A673 (cell line): ENCODE results near the gene ACVRL1. TPM values are rescaled to one million over a fixed set of nuclear protein-coding genes. Genes with fewer than 3 reads are reported as not detected.

ENCODE experiments used
- BruUV-seq: library from RNA; stranded (reverse); fragments of 400-500 nt; replicated peaks from 2 replicates; lab custom pipeline; 2021; lab: Mats Ljungman, UMichigan
- CTCF ChIA-PET: fragments of 300-600 bp; sonication (Branson Sonifier 250); formaldehyde crosslinking; loops from one replicate; lab custom pipeline; 2022; ENCODE audit warnings: antibody characterized with exemption; lab: Charles Lee
- POLR2A ChIA-PET: fragments of 300-600 bp; sonication (Branson Sonifier 250); formaldehyde crosslinking; loops from one replicate; lab custom pipeline; 2022; ENCODE audit warnings: antibody characterized with exemption; ENCODE audit not compliant: low non-redundant PET; lab: Charles Lee
- DNase-seq: peaks from one replicate; pipeline ENCODE4 v3.0.0-alpha.2; 2015; ENCODE audit warnings: low spot score
- H3K27ac ChIP-seq: fragments of 200-600 bp; sonication (generic); 2 replicates; pipeline ENCODE4 v1.5.1; 2016; ENCODE audit warnings: mixed run types, low read depth, mild to moderate bottlenecking, mixed read lengths, antibody characterized with exemption, low read length; ENCODE audit not compliant: poor library complexity, severe bottlenecking
- H3K27me3 ChIP-seq: fragments of 200-600 bp; sonication (generic); replicated peaks from 2 replicates; pipeline ENCODE4 v1.6.1; 2017; ENCODE audit warnings: mixed run types, low read depth, mild to moderate bottlenecking, mixed read lengths, antibody characterized with exemption, low read length; ENCODE audit not compliant: insufficient read depth, poor library complexity
- H3K36me3 ChIP-seq: fragments of 200-600 bp; sonication (generic); 2 replicates; pipeline ENCODE4 v1.6.1; 2016; ENCODE audit warnings: mixed run types, mild to moderate bottlenecking, mixed read lengths, antibody characterized with exemption, low read length; ENCODE audit not compliant: insufficient read depth, poor library complexity, severe bottlenecking
- H3K4me1 ChIP-seq: fragments of 200-600 bp; sonication (generic); 2 replicates; pipeline ENCODE4 v1.6.1; 2017; ENCODE audit warnings: mixed run types, mild to moderate bottlenecking, mixed read lengths, antibody characterized with exemption, low read length; ENCODE audit not compliant: insufficient read depth, poor library complexity, severe bottlenecking
- H3K4me3 ChIP-seq: fragments of 200-600 bp; sonication (generic); 2 replicates; pipeline ENCODE4 v1.5.1; 2016; ENCODE audit warnings: low read depth, mixed run types, mild to moderate bottlenecking, mixed read lengths, low read length; ENCODE audit not compliant: poor library complexity, severe bottlenecking
- H3K9me3 ChIP-seq: fragments of 200-600 bp; sonication (generic); 2 replicates; pipeline ENCODE4 v1.6.1; 2016; ENCODE audit warnings: mixed run types, low read depth, mild to moderate bottlenecking, mixed read lengths, antibody characterized with exemption, low read length; ENCODE audit not compliant: poor library complexity, severe bottlenecking
- CTCF ChIP-seq: fragments of 300-800, 200-600 bp; sonication (generic); conservative IDR thresholded peaks from 2 replicates; pipeline ENCODE4 v1.5.1; 2017; ENCODE audit warnings: low read depth, mild to moderate bottlenecking, antibody characterized with exemption, low read length, moderate library complexity, mixed read lengths
- EZH2 ChIP-seq: fragments of 200-600 bp; sonication (generic); IDR thresholded peaks from 2 replicates; pipeline ENCODE4 v1.6.1; 2017; ENCODE audit warnings: borderline replicate concordance, low read depth, mild to moderate bottlenecking, mixed read lengths, antibody characterized with exemption, low read length; ENCODE audit not compliant: poor library complexity, severe bottlenecking
- intact Hi-C: fragments of 100-400 bp; cut with micrococcal nuclease; formaldehyde crosslinking; loops from one replicate; pipeline ENCODE4 v1.10.0; 2022; ENCODE audit not compliant: unreplicated experiment
- total RNA-seq: library from RNA; stranded (reverse); gene quantifications from 2 replicates; pipeline ENCODE4 v1.2.3, GENCODE V29; 2021

ACVRL1 gene
- total RNA-seq, 1 experiment from 2014 or later = 0.17 TPM

DNA sequence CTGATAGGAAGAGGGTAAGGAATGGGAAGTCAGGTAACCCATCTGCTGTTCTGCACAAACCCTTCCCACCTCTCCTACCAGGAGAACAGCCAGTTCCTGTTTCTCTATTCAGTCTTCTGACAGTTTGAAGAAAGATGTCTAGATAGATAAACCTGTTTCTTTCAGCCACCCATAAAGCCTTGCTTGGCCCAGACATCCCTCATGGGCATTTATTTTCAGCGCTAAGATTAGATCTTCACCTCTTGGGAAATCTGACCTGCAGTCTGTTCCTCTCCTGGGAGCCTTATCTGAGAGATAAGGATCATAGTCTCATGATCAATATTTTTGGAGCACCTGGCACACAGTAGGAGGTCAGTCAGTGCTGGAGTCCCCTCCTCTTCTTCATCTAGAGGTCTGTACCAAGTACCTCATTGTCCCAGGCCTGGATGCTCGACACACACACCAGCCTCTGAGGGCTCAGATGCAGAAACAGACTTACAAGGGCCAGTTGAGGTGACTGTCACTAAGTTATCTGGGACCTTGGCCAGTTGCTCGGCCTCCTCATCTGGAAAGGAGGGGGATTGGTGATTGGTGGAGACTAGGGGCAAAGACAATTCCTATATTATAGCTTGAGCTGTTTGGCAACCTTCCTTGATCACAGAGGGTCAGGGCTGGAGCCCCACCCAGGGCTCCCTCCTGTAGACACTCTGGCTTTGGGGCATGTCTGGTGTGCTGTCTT is 18.2 kb downstream of the ACVRL1 start:
- TF ChIP-seq EZH2 = no peak
- no peak for TF ChIP-seq CTCF
- Histone ChIP-seq H3K4me1 (no peaks in the 10 kb centered on the region), H3K9me3 (no peaks in the 10 kb centered on the region), H3K27ac (no peak overlapping the region), H3K4me3 (no peak overlapping the region), H3K36me3 (no peaks in the 10 kb centered on the region), H3K27me3 (no peaks in the 10 kb centered on the region)
- no TSS peak for BruUV-seq
- POLR2A ChIA-PET = interaction anchor here (0.5 kb wide), 2 partner anchors 502 to 1318 kb away, joined by 3 to 5 read pairs; no protein-coding TSS in a partner anchor
- DNase-seq = no peak
- intact Hi-C loops = no loop called here
- CTCF ChIA-PET = no interaction called here

DNA sequence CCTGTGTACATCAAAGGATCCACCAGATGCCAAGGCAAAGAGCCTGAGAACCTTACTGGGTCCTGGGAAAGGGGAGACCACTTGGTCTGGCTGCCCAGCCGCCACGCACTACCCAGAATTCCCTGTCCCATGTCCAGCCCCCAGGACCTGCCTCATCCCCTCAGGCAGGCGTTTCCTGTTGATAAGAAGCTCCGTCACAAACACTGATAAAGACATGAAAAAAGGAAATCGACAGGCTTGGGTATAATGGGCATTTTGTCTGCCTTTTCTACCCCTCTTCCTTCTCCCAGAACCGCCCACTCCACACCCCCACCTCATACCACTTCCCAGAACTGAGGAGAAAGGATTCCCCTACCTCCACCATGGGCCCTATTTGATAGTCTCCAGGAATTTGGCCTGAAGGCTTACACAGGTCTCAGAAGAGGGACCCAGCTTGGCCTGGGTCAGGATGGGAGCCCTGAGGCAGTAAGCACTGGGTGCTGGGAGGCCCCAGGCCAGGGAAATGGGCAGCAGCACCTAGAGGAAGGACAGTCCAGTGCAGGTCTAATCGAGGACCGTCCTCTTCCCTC is 18.8 kb downstream of the ACVRL1 start:
- TF ChIP-seq EZH2 (no peak), CTCF (no peak)
- CTCF ChIA-PET = no interaction called here
- Histone ChIP-seq H3K27ac (no peak overlapping the region), H3K4me1 (no peaks in the 10 kb centered on the region), H3K27me3 (no peaks in the 10 kb centered on the region), H3K4me3 (no peak overlapping the region), H3K36me3 (no peaks in the 10 kb centered on the region), H3K9me3 (no peaks in the 10 kb centered on the region)
- no TSS peak for BruUV-seq
- POLR2A ChIA-PET = interaction anchor here (0.5 kb wide), 1 partner anchor 1317 kb away, joined by 5 read pairs; no protein-coding TSS in a partner anchor
- intact Hi-C loops = no loop called here
- no peak for DNase-seq

DNA sequence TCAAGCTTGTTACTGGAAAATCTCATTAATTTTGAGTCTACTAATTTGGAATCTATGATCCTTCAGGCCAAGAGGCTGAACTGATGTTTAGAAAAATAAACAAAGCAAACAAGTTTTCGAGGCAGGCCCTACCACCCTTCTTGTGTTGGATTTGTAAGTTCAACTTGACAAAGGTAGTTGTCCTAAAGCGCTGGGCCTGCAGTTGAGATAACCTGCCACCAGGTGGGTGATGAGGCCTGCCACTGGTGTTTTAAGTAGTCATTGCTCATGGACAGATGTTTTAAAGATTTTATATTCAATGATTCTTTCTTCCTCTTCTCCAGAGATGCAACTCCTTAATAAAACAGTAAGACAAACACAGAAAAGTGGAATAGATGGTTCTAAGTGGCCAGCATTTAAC is 19.4 kb downstream of the ACVRL1 start:
- no peaks in the 10 kb centered on the region for H3K4me1 ChIP-seq
- TF ChIP-seq EZH2 (no peak), CTCF (peak; percentile 57)
- no peaks in the 10 kb centered on the region for H3K9me3 ChIP-seq
- no peak overlapping the region for H3K27ac ChIP-seq
- peak; percentile 54 for DNase-seq
- CTCF ChIA-PET = no interaction called here
- no TSS peak for BruUV-seq
- intact Hi-C loops = no loop called here
- H3K27me3 ChIP-seq = no peaks in the 10 kb centered on the region
- no peak overlapping the region for H3K4me3 ChIP-seq
- POLR2A ChIA-PET = no interaction called here
- H3K36me3 ChIP-seq = no peaks in the 10 kb centered on the region
